GM19023 (cell line): ENCODE data around the gene STX17.
"Not testable (repeated sequence)": the region's sequence is repeated elsewhere in the genome, so short reads cannot be mapped to it uniquely, and the experiment has no call there.

Source experiments
- ATAC-seq: cut with Tn5 transposase; IDR thresholded peaks from one replicate; pipeline ENCODE4 v1.9.1; 2021; ENCODE audit warnings: mild to moderate bottlenecking, moderate library complexity; ENCODE audit not compliant: unreplicated experiment

The STX17 gene

DNA sequence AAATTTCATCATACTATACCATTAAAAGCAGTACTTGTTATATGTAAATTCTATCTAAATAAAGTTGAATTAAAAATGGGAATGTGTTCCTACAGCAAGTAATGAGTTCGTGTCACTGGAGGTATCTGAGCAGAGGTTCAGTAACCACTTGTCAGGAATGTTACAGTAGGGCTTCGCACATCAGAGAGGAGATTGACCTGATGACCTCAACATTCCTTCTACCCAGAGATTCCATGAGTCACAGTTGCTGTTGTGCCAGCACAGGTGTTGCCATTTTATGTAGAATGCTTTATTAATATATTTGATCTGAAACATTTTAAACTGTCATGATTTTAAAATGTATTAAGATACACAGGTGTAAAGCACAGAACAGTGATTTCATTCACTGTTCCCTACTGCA, 60.3 kb downstream of the STX17 start:
- ATAC-seq, result no peak

- no peak for ATAC-seq
Measured at GRCh38 chr9:99967457-99967856, 61.0 kb downstream of the STX17 start.

DNA sequence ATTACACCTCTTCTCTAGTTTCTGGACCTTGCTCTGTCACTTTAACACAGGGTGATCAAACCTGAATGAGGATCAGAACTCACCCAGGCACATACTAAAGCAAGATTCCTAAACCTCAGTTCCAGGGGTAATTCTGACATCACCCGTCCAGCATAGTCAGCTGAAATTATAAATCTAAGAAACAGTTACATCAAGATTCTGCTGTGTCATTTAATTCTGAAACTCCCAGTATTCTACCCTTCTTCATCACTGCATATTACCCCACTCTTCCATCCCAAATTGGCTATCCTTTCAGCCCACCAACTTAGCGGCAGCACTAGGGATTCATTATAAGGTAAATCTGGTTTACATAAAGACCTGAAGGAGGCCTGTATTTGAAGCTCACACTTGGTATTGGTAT, 64.0 kb downstream of the STX17 start:
- no peak for ATAC-seq

DNA sequence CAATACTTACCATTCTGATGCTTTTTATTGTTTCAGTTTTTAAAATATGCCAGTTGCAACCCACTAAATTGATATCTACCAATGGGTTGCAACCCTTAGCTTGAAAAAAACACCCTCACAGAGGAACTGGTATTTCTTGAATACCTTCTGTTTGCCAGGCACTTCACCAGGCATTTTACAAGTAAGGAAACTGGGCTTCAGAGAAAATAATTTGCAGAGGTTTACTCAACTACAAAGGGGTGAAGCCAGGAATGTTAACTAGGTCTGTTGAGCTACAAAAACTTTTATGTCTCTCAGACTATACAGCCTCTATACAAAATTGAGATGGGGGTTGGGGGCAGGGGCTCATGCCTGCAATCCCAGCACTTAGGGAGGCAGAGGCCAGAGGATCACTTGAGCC, 65.0 kb downstream of the STX17 start:
- no peak for ATAC-seq

- ATAC-seq, result no peak
Measured at GRCh38 chr9:99973455-99973854, 67.0 kb downstream of the STX17 start.

GRCh38 chr9:99977033-99977792, 70.8 kb downstream of the STX17 start:
- ATAC-seq, result no peak

- no peak for ATAC-seq
Measured at GRCh38 chr9:99978221-99978620, 71.8 kb downstream of the STX17 start.

DNA sequence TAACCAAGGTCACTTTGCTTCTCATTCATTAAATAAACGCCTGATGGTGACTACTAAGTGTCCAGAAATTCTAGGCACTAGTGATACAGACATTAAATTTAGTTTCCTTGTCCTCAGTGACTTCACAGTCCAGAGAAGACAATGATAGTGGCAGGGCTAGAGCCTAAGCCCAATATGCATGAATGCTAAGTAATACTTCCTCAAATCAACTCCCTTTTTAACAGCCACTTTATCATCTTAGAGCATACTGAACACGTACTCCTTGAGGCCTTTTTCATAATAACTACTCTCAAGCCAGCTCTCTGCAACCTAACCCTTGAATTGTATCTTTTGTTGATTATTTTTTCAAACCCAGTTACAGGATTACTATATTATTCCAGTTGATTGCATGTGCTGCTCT, 74.1 kb downstream of the STX17 start:
- no peak for ATAC-seq

DNA sequence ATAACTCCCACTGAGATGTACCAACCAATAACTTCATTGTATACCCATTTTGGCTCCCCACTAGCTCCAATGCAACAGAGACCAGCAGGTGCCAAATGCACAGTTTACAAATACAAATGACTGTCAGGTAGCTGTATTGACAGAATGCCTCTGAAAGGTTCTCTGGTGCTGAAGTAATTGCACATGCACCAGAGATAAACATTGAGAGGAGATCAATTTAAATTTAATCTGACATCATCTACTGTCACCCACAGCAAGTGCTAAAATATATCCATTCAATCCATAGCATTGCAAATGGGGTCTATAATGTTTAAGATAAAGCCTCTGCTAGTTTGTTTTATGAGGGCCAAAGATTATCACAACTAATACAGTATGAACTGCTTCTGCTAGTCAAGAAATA, 80.2 kb downstream of the STX17 start:
- ATAC-seq, result no peak

- ATAC-seq, result not testable (repeated sequence)
Measured at GRCh38 chr9:99990508-99990907, 84.1 kb downstream of the STX17 start.

- no peak for ATAC-seq
Measured at GRCh38 chr9:99998266-99998665, 91.8 kb downstream of the STX17 start.

- no peak for ATAC-seq
Measured at GRCh38 chr9:99998866-99999265, 92.4 kb downstream of the STX17 start.

GRCh38 chr9:99999797-100000196, 93.3 kb downstream of the STX17 start:
- ATAC-seq, result no peak

- no peak for ATAC-seq
Measured at GRCh38 chr9:100011062-100011681, 104.7 kb downstream of the STX17 start.

DNA sequence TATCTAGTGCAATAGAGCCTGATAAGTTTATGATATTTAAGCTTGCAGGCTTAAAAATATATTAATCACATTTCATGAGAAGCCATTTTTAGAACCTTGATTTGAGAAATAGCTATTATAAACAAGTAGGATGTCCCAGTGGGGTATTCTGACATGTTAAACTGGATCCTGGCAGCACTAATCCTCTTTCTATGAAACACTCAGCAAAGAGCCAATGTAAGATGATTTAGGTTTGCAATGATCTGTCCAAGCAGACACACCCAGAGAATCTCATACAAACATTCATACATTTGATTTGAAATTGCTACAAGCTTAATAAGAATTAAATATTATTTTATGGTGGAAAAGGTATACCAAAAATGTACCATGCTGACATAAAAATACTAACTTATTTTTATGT, 105.8 kb downstream of the STX17 start:
- no peak for ATAC-seq

GRCh38 chr9:100013573-100013972, 107.1 kb downstream of the STX17 start:
- ATAC-seq, result no peak

DNA sequence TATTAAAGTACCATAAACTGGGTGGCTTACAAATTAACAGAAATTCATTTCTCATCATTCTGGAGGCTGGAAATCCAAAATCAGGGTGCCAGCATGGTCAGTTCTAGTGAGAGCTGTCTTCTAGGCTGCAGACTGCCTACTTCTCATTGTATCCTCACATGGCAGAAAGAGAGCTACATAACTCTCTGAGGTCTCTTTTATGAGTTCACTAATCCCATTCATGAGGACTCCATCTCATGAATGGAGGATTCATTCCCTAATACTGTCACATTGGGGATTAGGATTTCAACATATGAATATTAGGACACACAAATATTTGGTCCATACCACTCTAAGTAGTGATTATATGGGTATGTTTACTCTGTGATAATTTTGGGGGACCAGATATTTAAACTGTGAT, 108.4 kb downstream of the STX17 start:
- ATAC-seq, result no peak

GRCh38 chr9:100019541-100019940, 113.1 kb downstream of the STX17 start:
- ATAC-seq, result no peak
